PC-3 (cell line): Measurements from ENCODE around the gene C11orf97. TPM values are rescaled to one million over a fixed set of nuclear protein-coding genes. Genes with fewer than 3 reads are reported as not detected.

Experiments
- ATAC-seq: fragments of 200-7000 bp; cut with Tn5 transposase; 2 replicates; pipeline ENCODE4 v1.9.1; 2020; ENCODE audit warnings: mild to moderate bottlenecking, moderate library complexity
- BruUV-seq: library from RNA; stranded (reverse); fragments of 400-500 nt; replicated peaks from 2 replicates; lab custom pipeline; 2021; lab: Mats Ljungman, UMichigan
- CTCF ChIA-PET: fragments of 300-600 bp; sonication (Branson Sonifier 250); formaldehyde crosslinking; loops from one replicate; lab custom pipeline; 2022; ENCODE audit warnings: antibody characterized with exemption; lab: Charles Lee
- POLR2A ChIA-PET: fragments of 300-600 bp; sonication (Branson Sonifier 250); formaldehyde crosslinking; loops from one replicate; lab custom pipeline; 2022; ENCODE audit warnings: antibody characterized with exemption; ENCODE audit not compliant: unreplicated experiment; lab: Charles Lee
- DNase-seq: peaks from one replicate; pipeline ENCODE4 v3.0.0-alpha.2; 2015
- H2AFZ ChIP-seq: fragments of 300-600 bp; sonication (generic); 2 replicates; pipeline ENCODE4 v1.6.0; 2016; ENCODE audit warnings: antibody characterized with exemption, low read length
- H3F3A ChIP-seq: fragments of 300-600 bp; sonication (generic); one replicate; pipeline ENCODE4 v1.6.0; 2017; ENCODE audit warnings: antibody characterized with exemption, low read length, control low read depth, mild to moderate bottlenecking; ENCODE audit not compliant: unreplicated experiment
- H3K27ac ChIP-seq: fragments of 300-600 bp; sonication (generic); 2 replicates; pipeline ENCODE4 v1.5.1; 2016; ENCODE audit warnings: mild to moderate bottlenecking, low read length
- H3K27me3 ChIP-seq: fragments of 300-600 bp; sonication (generic); 2 replicates; pipeline ENCODE4 v1.6.1; 2016; ENCODE audit warnings: low read length, mixed read lengths
- H3K36me3 ChIP-seq: fragments of 300-600 bp; sonication (generic); 2 replicates; pipeline ENCODE4 v1.6.1; 2016; ENCODE audit warnings: low read depth, mixed run types, low read length, mixed read lengths
- H3K4me1 ChIP-seq: fragments of 300-600 bp; sonication (generic); 2 replicates; pipeline ENCODE4 v1.5.1; 2016; ENCODE audit warnings: low read length; ENCODE audit not compliant: insufficient read depth
- H3K4me2 ChIP-seq: fragments of 300-600 bp; sonication (generic); 2 replicates; pipeline ENCODE4 v1.6.0; 2016; ENCODE audit warnings: low read length
- H3K4me3 ChIP-seq: fragments of 300-600 bp; sonication (generic); 2 replicates; pipeline ENCODE4 v1.5.1; 2016; ENCODE audit warnings: mild to moderate bottlenecking, low read length, mixed read lengths
- H3K79me2 ChIP-seq: fragments of 300-600 bp; sonication (generic); 2 replicates; pipeline ENCODE4 v1.6.1; 2017; ENCODE audit warnings: low read length, mixed read lengths
- H3K9ac ChIP-seq: fragments of 300-600 bp; sonication (generic); 2 replicates; pipeline ENCODE4 v1.6.0; 2016; ENCODE audit warnings: mild to moderate bottlenecking, low read length
- H3K9me2 ChIP-seq: fragments of 300-600 bp; sonication (generic); replicated peaks from 2 replicates; pipeline ENCODE4 v1.6.1; 2016; ENCODE audit warnings: mixed run types, low read length, mixed read lengths
- H3K9me3 ChIP-seq: fragments of 300-600 bp; sonication (generic); 2 replicates; pipeline ENCODE4 v1.6.1; 2016; ENCODE audit warnings: low read length, mixed read lengths
- H4K20me1 ChIP-seq: fragments of 300-600 bp; sonication (generic); 2 replicates; pipeline ENCODE4 v1.6.1; 2016; ENCODE audit warnings: low read length, mixed read lengths
- CTCF ChIP-seq: fragments of 300-600 bp; sonication (generic); conservative IDR thresholded peaks from 2 replicates; pipeline ENCODE4 v1.5.1; 2017; ENCODE audit warnings: antibody characterized with exemption, low read depth, mild to moderate bottlenecking, low read length
- EZH2 ChIP-seq: fragments of 300-600 bp; sonication (generic); IDR thresholded peaks from one replicate; pipeline ENCODE4 v1.6.1; 2017; ENCODE audit warnings: antibody characterized with exemption, mild to moderate bottlenecking, low read length; ENCODE audit not compliant: unreplicated experiment
- EZH2phosphoT487 ChIP-seq: fragments of 300-600 bp; sonication (generic); IDR thresholded peaks from 2 replicates; pipeline ENCODE4 v1.6.1; 2018; ENCODE audit warnings: mild to moderate bottlenecking, antibody characterized with exemption, low read length, borderline replicate concordance
- intact Hi-C: fragments of 100-400 bp; cut with micrococcal nuclease; formaldehyde crosslinking; loops from 2 replicates; pipeline ENCODE4 v1.9.0; 2023
- total RNA-seq: library from RNA; depleted of rRNA; stranded (reverse); fragments of >200 nt; gene quantifications from 2 replicates; pipeline ENCODE4 v1.2.3, GENCODE V29; 2014

Gene C11orf97
- total RNA-seq, 1 experiment from 2014 or later: not detected

DNA sequence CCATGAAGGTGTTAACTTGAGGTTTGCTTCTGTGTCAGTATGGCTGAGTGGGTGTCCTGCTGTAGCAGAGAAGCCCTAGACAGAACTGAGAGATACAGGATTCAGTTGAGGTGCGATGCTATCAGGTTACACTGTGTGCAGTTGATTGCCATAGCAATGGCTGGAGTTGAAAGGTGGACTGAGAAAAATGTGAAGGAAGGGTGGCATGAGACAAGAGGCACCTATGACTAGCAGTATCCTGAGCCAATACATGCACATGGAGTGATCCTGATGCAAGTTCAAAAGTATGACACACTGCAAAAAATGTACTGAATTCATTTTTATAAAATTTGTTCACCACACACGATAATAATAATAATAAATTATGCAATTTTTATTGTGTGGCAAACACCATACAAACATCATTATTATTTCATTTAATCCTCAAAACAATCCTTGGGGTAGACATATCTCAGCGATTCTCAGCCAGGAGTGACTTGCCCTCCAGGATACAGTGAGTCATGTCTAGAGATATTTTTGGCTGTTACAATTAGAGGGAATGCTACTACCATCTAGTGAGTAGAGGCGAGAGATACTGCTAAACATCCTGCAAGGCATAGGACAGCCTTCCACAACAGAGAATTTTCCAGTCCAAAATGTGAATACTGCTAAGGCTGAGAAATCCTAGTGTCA is 51.1 kb downstream of the C11orf97 start:
- TF ChIP-seq CTCF (peak; percentile 76), EZH2 (no peak), EZH2phosphoT487 (no peak)
- no peaks in the 10 kb centered on the region for H3K9me3 ChIP-seq
- CTCF ChIA-PET: no interaction called here
- no peak overlapping the region for H3K4me2 ChIP-seq
- no peaks in the 10 kb centered on the region for H3K36me3 ChIP-seq
- no peak overlapping the region for H3K4me3 ChIP-seq
- H3K9me2 ChIP-seq: no peaks in the 10 kb centered on the region
- BruUV-seq: no TSS peak
- intact Hi-C loops: loop anchor here (1.0 kb wide), 1 partner anchor 44 kb away; no protein-coding TSS in a partner anchor
- no peak overlapping the region for H3K9ac ChIP-seq
- no peak overlapping the region for H3K27ac ChIP-seq
- H4K20me1 ChIP-seq: no peaks in the 10 kb centered on the region
- H3F3A ChIP-seq: no peaks in the 10 kb centered on the region
- POLR2A ChIA-PET: no interaction called here
- no peaks in the 10 kb centered on the region for H3K27me3 ChIP-seq
- no peak overlapping the region for H2AFZ ChIP-seq
- no peaks in the 10 kb centered on the region for H3K79me2 ChIP-seq
- peak; percentile 76 for DNase-seq
- peaks cover 13% of the 10 kb centered on the region for H3K4me1 ChIP-seq
- peak; percentile 99 for ATAC-seq

GRCh38 chr11:94563848-94564467 is 51.7 kb downstream of the C11orf97 start:
- BruUV-seq: no TSS peak
- no peak overlapping the region for H3K9ac ChIP-seq
- intact Hi-C loops: loop anchor here (1.0 kb wide), 1 partner anchor 45 kb away; no protein-coding TSS in a partner anchor

More at GRCh38 chr11:94563848-94564467, 51.7 kb downstream of the C11orf97 start:
- Histone ChIP-seq H3K4me2 (no peak overlapping the region), H3K4me3 (no peak overlapping the region), H3K79me2 (no peaks in the 10 kb centered on the region), H3K27me3 (no peaks in the 10 kb centered on the region), H4K20me1 (no peaks in the 10 kb centered on the region), H3K4me1 (peaks cover 13% of the 10 kb centered on the region), H3K9me3 (no peaks in the 10 kb centered on the region), H3K9me2 (no peaks in the 10 kb centered on the region), H3K36me3 (no peaks in the 10 kb centered on the region), H3K27ac (no peak overlapping the region), H2AFZ (no peak overlapping the region), H3F3A (no peaks in the 10 kb centered on the region)
- TF ChIP-seq CTCF (no peak), EZH2 (no peak), EZH2phosphoT487 (no peak)
- peak; percentile 37 for ATAC-seq
- CTCF ChIA-PET: no interaction called here
- DNase-seq: no peak
- POLR2A ChIA-PET: no interaction called here
